ENCODE measurements around the gene CUBN. TPM values are rescaled to one million over a fixed set of nuclear protein-coding genes. Genes with fewer than 3 reads are reported as not detected.

CUBN gene
- total and polyA plus RNA-seq, 5 donors from 2014 or later, result 0.01 to 4.7 (median 0.15) TPM

DNA sequence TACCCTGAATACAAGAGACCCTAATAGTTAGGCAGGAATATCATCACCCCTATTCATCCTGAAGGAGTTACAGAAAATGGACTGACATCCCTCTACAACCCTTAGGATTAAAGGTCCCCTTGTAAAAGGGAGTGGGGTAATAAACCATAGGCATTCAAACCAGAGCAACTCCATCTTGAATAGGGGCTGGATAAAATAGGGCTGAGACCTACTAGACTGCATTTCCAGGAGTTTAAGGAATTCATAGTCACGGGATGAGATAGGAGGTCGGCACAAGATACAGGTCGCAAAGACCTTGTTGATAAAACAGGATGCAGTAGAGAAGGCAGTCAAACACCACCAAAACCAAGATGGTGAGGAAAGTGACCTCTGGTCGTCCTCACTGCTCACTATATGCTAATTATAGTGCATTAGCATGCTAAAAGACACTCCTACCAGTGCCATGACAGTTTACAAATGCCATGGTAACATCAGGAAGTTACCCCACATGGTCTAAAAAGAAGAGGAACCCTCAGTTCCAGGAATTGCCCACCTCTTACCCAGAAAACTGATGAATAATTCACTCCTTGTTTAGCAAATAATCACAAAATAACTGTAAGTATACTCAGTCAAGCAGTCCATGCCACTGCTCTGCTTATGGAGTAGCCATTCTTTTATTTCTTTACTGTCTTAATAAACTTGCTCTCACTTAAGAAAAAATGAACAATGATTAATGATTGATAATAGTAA is 37.2 kb downstream of the CUBN start:
- Histone ChIP-seq H3K4me3 (ENCODE audit: low read depth, low read length) (no peak overlapping the region), H3K9me3 (ENCODE audit: control insufficient read depth in 2 of 2, low read length in 2 of 2) (no peaks in the 10 kb centered on the region), H3K36me3 (ENCODE audit: control insufficient read depth, insufficient read depth, low read length) (no peaks in the 10 kb centered on the region), H3K4me1 (ENCODE audit: control insufficient read depth, insufficient read depth, low read length, poor library complexity, severe bottlenecking) (no peaks in the 10 kb centered on the region), H3K27ac (ENCODE audit: insufficient read depth, low read length, poor library complexity, severe bottlenecking) (no peak overlapping the region), H3K27me3 (ENCODE audit: control insufficient read depth, insufficient read depth, low read length) (no peaks in the 10 kb centered on the region)
- no peak for ATAC-seq (ENCODE audit: low read depth in 2 of 2)
- H3K4me3 Mint-ChIP-seq, result no peak overlapping the region
- no peaks in the 10 kb centered on the region for H3K27me3 Mint-ChIP-seq
- peaks cover 0 to 7% (median 0%) of the 10 kb centered on the region in 4 donors for H3K4me1 Mint-ChIP-seq
- DNase-seq, result peak in 1 of 3 donors; percentile 42
- no peak overlapping the region for H3K27ac Mint-ChIP-seq
- H3K36me3 Mint-ChIP-seq, result peaks cover 24% of the 10 kb centered on the region
- H3K9me3 Mint-ChIP-seq, result peaks cover 0 to 7% (median 0%) of the 10 kb centered on the region in 7 donors

DNA sequence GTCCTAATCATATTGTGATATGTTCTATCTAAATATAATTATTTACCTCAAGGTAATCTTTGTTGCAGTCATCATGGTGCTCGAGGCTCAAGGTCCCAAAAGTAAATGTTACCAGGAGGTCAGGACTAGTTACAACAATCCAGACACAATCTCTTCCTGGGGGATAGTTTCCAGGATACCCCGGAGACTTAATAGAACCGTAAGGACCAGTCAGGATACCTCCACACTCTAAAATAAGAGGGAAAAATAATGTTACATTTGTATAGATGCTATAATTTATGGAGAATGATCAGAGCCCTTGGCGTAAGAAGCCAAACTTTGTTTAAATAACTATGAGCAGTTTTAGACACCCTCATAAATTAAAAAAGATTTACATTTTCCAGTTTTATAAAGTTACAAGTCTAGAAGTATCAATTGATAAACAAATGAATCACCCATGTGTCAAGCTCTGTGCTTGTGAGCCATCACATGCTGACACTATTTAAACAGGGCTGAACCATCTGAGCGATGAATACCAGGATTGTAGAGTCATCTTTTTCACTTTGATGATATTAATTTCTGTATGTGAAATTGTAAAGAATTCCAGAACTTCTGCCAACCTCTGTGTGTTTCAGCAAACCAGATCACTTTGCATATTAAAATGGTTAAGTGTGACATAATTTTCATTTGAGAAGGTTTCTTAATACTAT is 41.3 kb downstream of the CUBN start:
- Histone ChIP-seq H3K4me1 (ENCODE audit: control insufficient read depth, insufficient read depth, low read length, poor library complexity, severe bottlenecking) (no peaks in the 10 kb centered on the region), H3K9me3 (ENCODE audit: control insufficient read depth in 2 of 2, low read length in 2 of 2) (no peaks in the 10 kb centered on the region), H3K36me3 (ENCODE audit: control insufficient read depth, insufficient read depth, low read length) (peaks cover 3% of the 10 kb centered on the region), H3K4me3 (ENCODE audit: low read depth, low read length) (no peak overlapping the region), H3K27ac (ENCODE audit: insufficient read depth, low read length, poor library complexity, severe bottlenecking) (no peak overlapping the region), H3K27me3 (ENCODE audit: control insufficient read depth, insufficient read depth, low read length) (no peaks in the 10 kb centered on the region)
- no peak overlapping the region for H3K4me3 Mint-ChIP-seq
- peaks cover 0 to 7% (median 0%) of the 10 kb centered on the region in 4 donors for H3K4me1 Mint-ChIP-seq
- H3K27ac Mint-ChIP-seq, result no peak overlapping the region
- H3K36me3 Mint-ChIP-seq, result peaks cover 29% of the 10 kb centered on the region
- peaks cover 0 to 4% (median 0%) of the 10 kb centered on the region in 7 donors for H3K9me3 Mint-ChIP-seq
- DNase-seq (no peak), ATAC-seq (ENCODE audit: low read depth in 2 of 2) (no peak)
- H3K27me3 Mint-ChIP-seq, result no peaks in the 10 kb centered on the region

DNA sequence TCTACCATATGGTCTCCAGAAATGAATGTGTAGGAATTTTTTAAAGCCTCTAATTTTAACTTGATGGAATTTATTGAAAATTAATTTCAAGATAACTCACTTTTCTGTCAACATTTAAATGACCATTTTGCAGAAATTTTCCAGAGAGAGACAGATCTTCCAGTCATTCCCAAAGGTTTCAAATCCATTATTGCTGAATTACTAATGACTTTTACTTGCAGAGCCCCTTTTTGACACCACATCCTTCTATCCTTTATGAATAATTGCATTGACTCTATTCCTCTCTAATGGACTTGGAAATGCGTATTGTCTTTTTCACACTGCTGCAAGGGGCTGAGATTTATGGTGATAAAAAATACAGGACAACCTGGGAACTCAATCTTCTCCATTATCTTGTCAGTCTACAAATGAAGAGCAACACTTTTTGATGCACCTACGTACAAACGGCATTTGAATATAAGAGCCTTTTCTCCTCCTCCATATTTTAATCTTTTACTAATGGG is 42.7 kb downstream of the CUBN start:
- no peak for ATAC-seq (ENCODE audit: low read depth in 2 of 2)
- H3K36me3 Mint-ChIP-seq, result peaks cover 31% of the 10 kb centered on the region

DNA sequence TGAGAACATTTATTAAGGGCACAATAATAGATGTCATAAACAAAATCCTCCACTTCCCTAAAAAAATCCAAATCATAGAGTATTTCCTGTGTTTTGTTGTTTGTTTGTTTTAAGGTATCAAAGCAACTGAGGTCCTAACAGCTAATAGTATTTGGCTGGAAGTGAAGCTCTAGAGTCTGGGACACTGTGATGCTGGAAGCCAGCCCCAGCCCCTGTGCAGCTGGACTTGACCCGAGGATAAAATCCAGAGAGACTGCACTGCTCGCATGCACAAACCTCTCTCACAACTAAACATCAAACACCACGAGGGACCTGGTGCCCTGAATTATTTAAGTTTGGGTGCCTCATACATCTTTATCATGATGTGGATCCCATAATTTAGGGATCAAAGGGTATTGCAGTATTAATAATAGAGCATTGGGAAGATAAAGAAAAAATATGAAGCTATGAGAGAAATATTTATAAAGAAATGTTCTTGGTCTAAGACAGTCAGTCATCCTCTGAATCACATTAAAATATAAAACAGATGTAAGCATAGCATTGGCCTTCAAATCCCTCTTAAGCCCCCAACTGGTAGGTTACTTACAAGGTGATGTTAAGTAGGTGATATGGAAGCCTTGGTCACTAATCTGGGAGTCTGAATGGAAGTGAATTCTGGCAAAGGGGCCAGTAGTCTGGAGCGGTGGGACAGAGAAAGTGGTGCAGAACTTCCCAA is 44.4 kb downstream of the CUBN start:
- no peaks in the 10 kb centered on the region for H3K27me3 Mint-ChIP-seq
- H3K27me3 ChIP-seq (ENCODE audit: control insufficient read depth, insufficient read depth, low read length), result no peaks in the 10 kb centered on the region
- no peaks in the 10 kb centered on the region for H3K9me3 ChIP-seq (ENCODE audit: control insufficient read depth in 2 of 2, low read length in 2 of 2)
- ATAC-seq (ENCODE audit: low read depth in 2 of 2) (no peak), DNase-seq (no peak)
- H3K4me1 ChIP-seq (ENCODE audit: control insufficient read depth, insufficient read depth, low read length, poor library complexity, severe bottlenecking), result no peaks in the 10 kb centered on the region
- H3K4me1 Mint-ChIP-seq, result no peaks in the 10 kb centered on the region
- H3K9me3 Mint-ChIP-seq, result no peaks in the 10 kb centered on the region
- no peak overlapping the region for H3K27ac ChIP-seq (ENCODE audit: insufficient read depth, low read length, poor library complexity, severe bottlenecking)
- H3K36me3 ChIP-seq (ENCODE audit: control insufficient read depth, insufficient read depth, low read length), result peaks cover 3% of the 10 kb centered on the region
- H3K27ac Mint-ChIP-seq, result peak overlapping the region in 2 of 3 donors; percentile 59 to 80
- peaks cover 31% of the 10 kb centered on the region for H3K36me3 Mint-ChIP-seq
- no peak overlapping the region for H3K4me3 Mint-ChIP-seq
- H3K4me3 ChIP-seq (ENCODE audit: low read depth, low read length), result no peak overlapping the region

More for the DNA sequence above, 42.7 kb downstream of the CUBN start:
- Mint-ChIP-seq H3K4me1 (no peaks in the 10 kb centered on the region), H3K27ac (no peak overlapping the region), H3K9me3 (no peaks in the 10 kb centered on the region), H3K27me3 (no peaks in the 10 kb centered on the region), H3K4me3 (no peak overlapping the region)
- Histone ChIP-seq H3K4me1 (ENCODE audit: control insufficient read depth, insufficient read depth, low read length, poor library complexity, severe bottlenecking) (no peaks in the 10 kb centered on the region), H3K4me3 (ENCODE audit: low read depth, low read length) (no peak overlapping the region), H3K9me3 (ENCODE audit: control insufficient read depth in 2 of 2, low read length in 2 of 2) (no peaks in the 10 kb centered on the region), H3K27me3 (ENCODE audit: control insufficient read depth, insufficient read depth, low read length) (no peaks in the 10 kb centered on the region), H3K27ac (ENCODE audit: insufficient read depth, low read length, poor library complexity, severe bottlenecking) (no peak overlapping the region), H3K36me3 (ENCODE audit: control insufficient read depth, insufficient read depth, low read length) (peaks cover 3% of the 10 kb centered on the region)
- no peak for DNase-seq

DNA sequence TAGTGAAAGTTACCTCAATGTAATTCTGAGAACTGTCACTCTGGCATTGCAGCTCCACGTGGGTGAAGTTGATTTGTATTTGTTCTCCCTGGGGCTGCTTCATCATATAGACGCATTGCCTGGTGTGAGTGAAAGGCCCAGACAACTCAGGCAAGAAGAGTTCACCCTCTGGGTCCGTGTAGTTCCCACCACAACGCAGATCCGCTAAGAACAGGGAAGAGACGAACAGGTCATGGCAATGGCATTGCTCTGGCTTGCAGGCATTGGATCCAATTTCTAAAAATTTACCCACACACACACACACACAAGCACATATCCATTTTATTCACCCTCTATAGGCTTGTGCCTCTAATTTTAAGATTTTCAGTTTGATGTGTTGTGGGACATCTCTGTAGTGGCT is 45.4 kb downstream of the CUBN start:
- Histone ChIP-seq H3K4me1 (ENCODE audit: control insufficient read depth, insufficient read depth, low read length, poor library complexity, severe bottlenecking) (no peaks in the 10 kb centered on the region), H3K27me3 (ENCODE audit: control insufficient read depth, insufficient read depth, low read length) (no peaks in the 10 kb centered on the region), H3K4me3 (ENCODE audit: low read depth, low read length) (no peak overlapping the region), H3K27ac (ENCODE audit: insufficient read depth, low read length, poor library complexity, severe bottlenecking) (no peak overlapping the region), H3K9me3 (ENCODE audit: control insufficient read depth in 2 of 2, low read length in 2 of 2) (no peaks in the 10 kb centered on the region), H3K36me3 (ENCODE audit: control insufficient read depth, insufficient read depth, low read length) (peaks cover 3% of the 10 kb centered on the region)
- ATAC-seq (ENCODE audit: low read depth in 2 of 2) (no peak), DNase-seq (no peak)
- no peaks in the 10 kb centered on the region for H3K27me3 Mint-ChIP-seq
- H3K4me1 Mint-ChIP-seq, result no peaks in the 10 kb centered on the region
- no peaks in the 10 kb centered on the region for H3K9me3 Mint-ChIP-seq
- peaks cover 35% of the 10 kb centered on the region for H3K36me3 Mint-ChIP-seq
- H3K27ac Mint-ChIP-seq, result peak overlapping the region in 1 of 3 donors; percentile 29
- no peak overlapping the region for H3K4me3 Mint-ChIP-seq

DNA sequence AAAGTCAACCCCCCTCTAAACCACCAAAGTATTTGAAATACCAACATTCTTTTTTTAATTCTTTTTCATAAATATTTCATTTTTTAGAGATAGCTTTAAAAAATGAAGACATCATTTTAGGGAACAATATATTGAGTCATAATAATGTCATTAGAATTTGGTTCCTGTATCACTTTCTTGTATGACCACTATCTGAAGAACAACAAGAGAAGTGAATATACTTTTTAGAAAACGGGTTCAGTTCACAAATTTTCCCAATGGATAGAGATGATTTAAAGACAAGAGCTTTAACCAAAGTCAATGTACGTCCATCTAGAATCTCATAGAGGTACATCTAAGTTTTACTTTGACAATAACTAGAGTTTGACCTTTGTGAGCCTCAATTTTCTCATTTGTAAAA is 48.2 kb downstream of the CUBN start:
- no peak overlapping the region for H3K27ac ChIP-seq (ENCODE audit: insufficient read depth, low read length, poor library complexity, severe bottlenecking)
- H3K36me3 Mint-ChIP-seq, result peaks cover 38% of the 10 kb centered on the region
- ATAC-seq (ENCODE audit: low read depth in 2 of 2) (no peak), DNase-seq (no peak)
- H3K36me3 ChIP-seq (ENCODE audit: control insufficient read depth, insufficient read depth, low read length), result peaks cover 3% of the 10 kb centered on the region
- no peaks in the 10 kb centered on the region for H3K27me3 ChIP-seq (ENCODE audit: control insufficient read depth, insufficient read depth, low read length)
- H3K4me1 Mint-ChIP-seq, result no peaks in the 10 kb centered on the region
- no peak overlapping the region for H3K27ac Mint-ChIP-seq
- H3K4me1 ChIP-seq (ENCODE audit: control insufficient read depth, insufficient read depth, low read length, poor library complexity, severe bottlenecking), result no peaks in the 10 kb centered on the region
- H3K4me3 ChIP-seq (ENCODE audit: low read depth, low read length), result no peak overlapping the region
- no peaks in the 10 kb centered on the region for H3K9me3 Mint-ChIP-seq
- no peaks in the 10 kb centered on the region for H3K27me3 Mint-ChIP-seq
- H3K4me3 Mint-ChIP-seq, result no peak overlapping the region
- no peaks in the 10 kb centered on the region for H3K9me3 ChIP-seq (ENCODE audit: control insufficient read depth in 2 of 2, low read length in 2 of 2)

DNA sequence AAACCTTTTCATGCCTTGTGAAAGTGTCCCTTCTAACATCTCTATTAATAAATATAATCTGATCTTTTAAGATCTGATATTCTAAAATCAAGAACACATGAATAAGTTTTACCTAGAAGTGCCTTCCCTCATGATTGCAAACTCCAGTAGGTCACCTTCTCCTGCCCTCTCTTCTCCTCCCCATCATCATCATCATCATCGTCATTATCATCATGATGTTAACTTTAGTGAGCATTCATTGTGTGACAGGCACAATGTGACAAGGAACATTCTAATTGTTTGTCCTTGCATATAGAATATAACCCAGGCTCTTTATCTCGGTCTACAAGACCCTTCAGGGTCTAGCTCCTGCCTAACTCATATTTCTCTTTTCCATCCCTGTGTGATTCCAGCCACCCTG is 51.7 kb downstream of the CUBN start:
- no peak overlapping the region for H3K27ac ChIP-seq (ENCODE audit: insufficient read depth, low read length, poor library complexity, severe bottlenecking)
- Mint-ChIP-seq H3K36me3 (peaks cover 16% of the 10 kb centered on the region), H3K9me3 (no peaks in the 10 kb centered on the region), H3K4me3 (no peak overlapping the region), H3K4me1 (no peaks in the 10 kb centered on the region), H3K27me3 (no peaks in the 10 kb centered on the region), H3K27ac (no peak overlapping the region)
- no peaks in the 10 kb centered on the region for H3K4me1 ChIP-seq (ENCODE audit: control insufficient read depth, insufficient read depth, low read length, poor library complexity, severe bottlenecking)
- H3K9me3 ChIP-seq (ENCODE audit: control insufficient read depth in 2 of 2, low read length in 2 of 2), result no peaks in the 10 kb centered on the region
- H3K27me3 ChIP-seq (ENCODE audit: control insufficient read depth, insufficient read depth, low read length), result no peaks in the 10 kb centered on the region
- DNase-seq (no peak), ATAC-seq (ENCODE audit: low read depth in 2 of 2) (no peak)
- H3K36me3 ChIP-seq (ENCODE audit: control insufficient read depth, insufficient read depth, low read length), result no peaks in the 10 kb centered on the region
- H3K4me3 ChIP-seq (ENCODE audit: low read depth, low read length), result no peak overlapping the region
